Embryonic facial prominence (tissue), 1 donor: ENCODE results near the gene S1PR5.
"Not testable (repeated sequence)": the region's sequence is repeated elsewhere in the genome, so short reads cannot be mapped to it uniquely, and the experiment has no call there.

ENCODE experiments used
- DNase-seq: peaks from one replicate; pipeline ENCODE4 v3.0.0-alpha.2; 2016; ENCODE audit errors: extremely low spot score

S1PR5 gene

GRCh38 chr19:10517361-10517759 is at the start of gene S1PR5:
TSS of gene S1PR5 (minus strand) at chr19:10517447. CDS start at chr19:10515011, 2,436 bp downstream.
- no peak for DNase-seq

- no peak for DNase-seq
Observed at GRCh38 chr19:10566658-10567410, 49.6 kb upstream of the S1PR5 start.

- no peak for DNase-seq
Observed at GRCh38 chr19:10566408-10566657, 49.1 kb upstream of the S1PR5 start.

- DNase-seq: peak; percentile 95
Observed at GRCh38 chr19:10565567-10566407, 48.5 kb upstream of the S1PR5 start, which contains the start of gene KRI1. TSS of gene KRI1 (minus strand) at chr19:10566010. CDS start at chr19:10565999, 11 bp downstream.

GRCh38 chr19:10565028-10565566 is 47.9 kb upstream of the S1PR5 start:
- DNase-seq: no peak

- no peak for DNase-seq
Observed at GRCh38 chr19:10562609-10563008, 45.4 kb upstream of the S1PR5 start.

- no peak for DNase-seq
Observed at GRCh38 chr19:10560154-10560553, 42.9 kb upstream of the S1PR5 start.

- no peak for DNase-seq
Observed at GRCh38 chr19:10557603-10558197, 40.5 kb upstream of the S1PR5 start.

GRCh38 chr19:10555610-10555973 is 38.3 kb upstream of the S1PR5 start:
- no peak for DNase-seq

- no peak for DNase-seq
Observed at GRCh38 chr19:10554760-10555609, 37.7 kb upstream of the S1PR5 start.

GRCh38 chr19:10553943-10554381 is 36.7 kb upstream of the S1PR5 start:
- DNase-seq: no peak

GRCh38 chr19:10553087-10553667 is 35.9 kb upstream of the S1PR5 start:
- no peak for DNase-seq

- no peak for DNase-seq
Observed at GRCh38 chr19:10552510-10553053, 35.3 kb upstream of the S1PR5 start.

GRCh38 chr19:10551698-10552301 is 34.6 kb upstream of the S1PR5 start:
- DNase-seq: no peak

- not testable (repeated sequence) for DNase-seq
Observed at GRCh38 chr19:10551006-10551405, 33.8 kb upstream of the S1PR5 start.

- DNase-seq: no peak
Observed at GRCh38 chr19:10550336-10550735, 33.1 kb upstream of the S1PR5 start.

- no peak for DNase-seq
Observed at GRCh38 chr19:10549733-10550132, 32.5 kb upstream of the S1PR5 start.

GRCh38 chr19:10548746-10549276 is 31.6 kb upstream of the S1PR5 start:
- no peak for DNase-seq

GRCh38 chr19:10546817-10547216 is 29.6 kb upstream of the S1PR5 start:
- DNase-seq: no peak

GRCh38 chr19:10544753-10545251 is 27.6 kb upstream of the S1PR5 start:
- DNase-seq: no peak
